HuH-7.5 (cell line): ENCODE data around the gene ARHGAP27.

Source experiments
- DNase-seq: peaks from one replicate; pipeline ENCODE4 v3.0.0; 2011; ENCODE audit warnings: low spot score

The ARHGAP27 gene

GRCh38 chr17:45384047-45384788, 48.5 kb downstream of the ARHGAP27 start:
- DNase-seq: no peak

DNA sequence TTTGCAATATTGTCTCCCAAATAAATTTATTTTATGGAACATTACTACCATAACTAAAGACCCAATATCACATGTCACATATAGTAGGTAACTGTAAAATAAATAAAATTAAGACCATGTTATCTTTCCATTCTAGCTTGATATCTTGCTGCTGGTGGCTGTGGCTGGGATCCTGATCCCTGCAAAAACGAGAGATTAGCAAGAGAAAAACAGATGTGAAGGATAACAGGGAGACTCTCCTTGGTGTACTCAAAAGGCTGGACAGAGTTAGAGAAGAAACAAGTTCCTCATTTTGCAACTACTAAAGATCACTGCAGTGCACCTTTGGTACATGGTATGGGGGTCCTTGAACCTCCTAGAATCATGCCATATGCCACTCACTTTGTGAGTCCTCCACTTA, 49.7 kb downstream of the ARHGAP27 start:
- DNase-seq: no peak

DNA sequence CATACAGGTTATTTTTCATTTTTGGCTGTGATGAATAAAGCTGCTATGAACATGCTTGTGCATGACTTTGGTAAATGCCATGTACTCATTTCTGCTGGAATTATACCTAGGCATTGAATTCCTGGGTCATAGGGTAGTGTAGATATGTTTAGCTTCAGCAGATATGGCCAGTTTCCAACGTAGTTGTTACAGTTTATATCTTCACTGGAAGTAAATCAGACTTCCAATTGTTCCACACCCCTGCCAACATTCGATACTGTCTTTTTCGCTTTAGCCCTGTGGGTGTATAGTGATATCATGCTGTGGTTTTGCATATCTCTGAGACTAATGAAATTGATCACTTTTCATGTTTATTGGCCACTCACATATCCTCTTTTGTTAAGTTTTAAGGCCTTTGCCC, 50.4 kb downstream of the ARHGAP27 start:
- no peak for DNase-seq

DNA sequence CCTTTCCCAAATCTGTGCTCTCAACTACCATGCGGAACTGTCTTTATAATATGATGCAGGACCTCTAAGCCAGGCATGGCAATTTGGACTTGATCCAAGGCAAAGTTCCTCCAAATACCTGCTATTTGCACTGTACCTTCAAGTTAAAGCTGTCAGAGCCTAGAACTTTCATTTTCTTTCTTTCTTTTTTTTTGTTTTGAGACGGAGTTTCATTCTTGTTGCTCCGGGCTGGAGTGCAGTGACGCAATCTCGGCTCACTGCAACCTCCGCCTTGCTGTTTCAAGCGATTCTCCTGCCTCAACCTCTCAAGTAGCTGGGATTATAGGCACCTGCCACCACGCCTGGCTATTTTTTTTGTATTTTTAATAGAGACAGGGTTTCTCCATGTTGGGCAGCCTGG, 51.7 kb downstream of the ARHGAP27 start:
- DNase-seq: no peak

DNA sequence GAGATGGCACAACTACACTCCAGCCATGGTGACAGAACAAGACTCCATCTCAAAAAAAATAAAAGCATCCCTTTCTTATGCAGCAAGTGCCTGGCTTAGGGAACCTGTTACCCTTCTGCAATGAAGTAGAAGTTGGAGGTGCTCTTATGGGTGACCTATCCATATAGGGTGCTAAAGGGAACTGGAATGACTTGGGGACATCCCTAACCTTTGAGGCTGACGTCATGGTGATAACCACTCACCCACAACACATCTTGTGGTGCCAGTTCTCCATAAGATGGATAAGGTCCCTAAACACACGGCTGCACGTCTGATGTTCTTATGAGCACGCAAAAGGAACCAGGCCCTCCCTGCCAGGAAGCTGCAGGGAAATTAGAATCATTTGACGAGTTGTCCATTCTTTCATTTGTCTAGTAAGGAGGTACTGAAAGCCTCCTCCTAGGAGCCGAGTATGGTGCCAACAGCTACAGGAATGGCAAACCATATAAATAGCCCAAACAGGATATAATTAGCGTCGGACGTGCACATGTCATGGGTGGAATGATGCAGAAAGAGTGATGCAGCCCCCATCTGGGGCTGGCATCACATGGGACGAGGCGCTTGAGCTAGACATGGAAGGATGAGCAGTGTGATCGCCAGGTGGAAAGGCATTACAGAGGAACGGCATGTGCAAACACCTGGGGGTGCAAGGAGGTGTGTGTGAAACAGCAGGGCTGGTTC, 52.5 kb downstream of the ARHGAP27 start:
- no peak for DNase-seq

GRCh38 chr17:45377401-45377800, 55.3 kb downstream of the ARHGAP27 start:
- DNase-seq: no peak

- DNase-seq: no peak
Observed at GRCh38 chr17:45376171-45377005, 56.3 kb downstream of the ARHGAP27 start.

DNA sequence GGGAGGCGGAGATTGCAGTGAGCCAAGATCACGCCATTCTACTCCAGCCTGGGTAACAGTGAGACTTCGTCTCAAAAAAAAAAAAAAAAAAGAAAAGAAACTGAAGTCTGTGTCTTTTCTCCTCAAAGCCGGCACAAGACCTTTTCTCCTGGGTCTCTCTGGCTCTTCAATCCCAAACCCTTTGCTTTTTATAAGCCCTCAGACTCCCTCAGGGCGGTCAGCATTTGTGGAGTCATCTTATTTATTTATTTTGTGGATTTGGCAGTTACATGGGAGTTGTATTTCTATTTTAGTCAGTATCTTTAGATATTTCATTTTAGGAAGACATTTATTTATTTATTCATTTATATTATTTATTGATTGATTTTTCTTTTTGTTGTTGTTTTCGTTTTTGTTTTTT, 58.2 kb downstream of the ARHGAP27 start:
- no peak for DNase-seq

DNA sequence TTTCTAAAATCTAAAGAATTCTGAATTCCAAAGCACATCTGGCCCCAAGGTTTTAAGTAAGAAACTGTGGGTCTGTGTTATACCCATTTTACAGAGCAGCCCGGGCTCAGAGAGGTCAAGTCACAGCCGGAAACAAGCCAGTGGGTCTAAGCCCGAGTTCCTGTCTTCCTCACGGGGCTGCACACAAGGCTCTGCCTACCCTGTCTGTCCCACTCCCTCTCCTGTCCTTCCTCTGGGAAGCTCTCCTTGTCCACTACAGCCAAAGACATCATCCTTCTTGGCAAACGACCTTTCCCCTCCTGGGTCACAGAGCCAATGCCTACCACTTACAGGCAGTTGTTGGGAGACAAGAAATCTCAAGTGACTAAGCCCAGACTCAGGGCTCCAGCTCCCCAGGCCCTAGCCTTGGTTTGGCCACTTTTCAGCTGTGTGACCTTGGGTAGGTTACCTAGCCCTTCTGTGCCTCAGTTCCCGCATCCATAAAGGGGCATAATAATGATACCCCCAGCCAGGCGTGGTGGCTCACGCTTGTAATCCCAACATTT, 60.3 kb downstream of the ARHGAP27 start:
- no peak for DNase-seq

DNA sequence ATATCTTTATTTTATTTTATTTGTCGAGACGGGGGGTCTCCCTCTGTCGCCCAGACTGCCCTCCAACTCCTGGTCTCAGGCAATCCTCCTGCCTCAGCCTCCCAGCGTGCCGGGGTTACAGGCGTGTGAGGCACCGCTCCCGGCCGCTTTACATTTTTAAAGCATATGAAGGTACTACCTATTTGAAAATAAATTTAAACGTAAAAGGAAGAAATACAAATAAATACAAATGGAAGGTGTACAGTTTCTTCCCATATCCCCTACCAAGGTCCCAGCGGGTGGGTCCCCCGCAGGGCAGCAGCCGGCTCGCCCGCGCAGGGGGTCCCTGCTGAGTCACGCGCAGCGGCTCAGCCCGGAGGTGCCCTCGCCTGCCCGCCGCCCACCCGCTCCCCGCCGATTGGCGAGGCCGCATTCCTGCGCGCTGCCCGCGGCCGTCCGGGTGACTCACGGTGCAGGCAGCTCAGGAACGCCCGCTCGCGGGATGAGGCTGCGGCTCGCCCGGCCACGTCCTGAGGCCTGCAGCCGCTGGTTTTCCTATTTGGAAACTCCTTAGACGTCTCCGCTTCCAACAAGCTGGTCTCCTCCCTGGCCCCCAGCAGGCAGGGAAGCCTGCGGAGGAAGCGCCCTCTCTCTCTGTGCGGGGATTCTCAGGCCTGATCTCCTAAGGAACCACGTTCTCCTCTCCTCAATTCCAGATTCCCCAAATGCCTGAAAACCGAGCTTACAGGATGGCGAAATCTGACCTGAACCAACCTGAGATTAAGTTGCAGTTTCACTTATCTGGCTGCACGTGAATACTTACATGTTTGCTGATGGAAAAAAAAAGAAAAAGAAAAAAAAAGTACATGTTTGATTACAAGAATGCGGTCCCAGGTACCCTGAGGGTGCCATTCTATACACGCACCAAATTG, 61.0 kb downstream of the ARHGAP27 start:
- DNase-seq: peak; percentile 80

DNA sequence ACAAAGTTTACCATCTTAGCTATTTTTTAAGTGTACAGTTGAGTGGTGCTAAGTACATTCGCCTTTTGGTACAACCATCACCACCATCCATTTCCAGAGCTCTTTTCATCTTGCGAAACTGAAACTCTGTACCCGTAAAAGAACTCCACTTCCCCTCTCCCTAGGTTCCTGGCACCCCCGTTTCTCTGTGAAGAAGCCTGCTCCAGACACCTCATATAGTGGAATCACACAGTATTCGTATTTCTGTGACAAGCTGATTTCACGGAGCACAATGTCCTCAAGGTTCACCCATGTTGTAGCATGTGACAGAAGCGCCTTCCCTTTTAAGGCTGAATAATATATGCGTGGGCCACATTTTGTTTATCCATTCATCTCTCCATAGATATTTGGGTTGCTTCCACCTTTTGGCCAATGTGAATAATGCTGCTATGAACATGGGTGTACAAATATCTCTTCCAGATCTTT, 61.7 kb downstream of the ARHGAP27 start:
- no peak for DNase-seq

- DNase-seq: no peak
Observed at GRCh38 chr17:45369421-45369820, 63.2 kb downstream of the ARHGAP27 start.

DNA sequence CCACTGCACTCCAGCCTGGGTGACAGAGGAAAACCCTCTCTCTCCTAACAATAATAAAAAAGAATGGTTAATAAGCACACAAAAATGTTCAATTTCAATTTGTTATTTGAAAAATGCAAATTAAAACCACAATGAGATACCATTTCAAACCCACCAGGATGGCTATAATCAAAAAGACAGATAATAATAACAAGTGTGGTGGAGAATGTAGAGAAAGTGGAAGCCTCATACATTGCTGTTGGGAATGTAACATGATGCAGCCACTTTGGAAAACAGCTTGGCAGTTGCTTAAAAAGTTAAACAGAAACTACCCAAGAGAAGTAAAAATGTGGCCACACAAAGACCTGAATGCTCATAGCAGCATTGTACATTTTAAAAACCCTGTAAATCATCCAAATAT, 64.0 kb downstream of the ARHGAP27 start:
- no peak for DNase-seq

GRCh38 chr17:45367216-45367615, 65.5 kb downstream of the ARHGAP27 start:
- DNase-seq: no peak

- no peak for DNase-seq
Observed at GRCh38 chr17:45366691-45367090, 66.0 kb downstream of the ARHGAP27 start.

DNA sequence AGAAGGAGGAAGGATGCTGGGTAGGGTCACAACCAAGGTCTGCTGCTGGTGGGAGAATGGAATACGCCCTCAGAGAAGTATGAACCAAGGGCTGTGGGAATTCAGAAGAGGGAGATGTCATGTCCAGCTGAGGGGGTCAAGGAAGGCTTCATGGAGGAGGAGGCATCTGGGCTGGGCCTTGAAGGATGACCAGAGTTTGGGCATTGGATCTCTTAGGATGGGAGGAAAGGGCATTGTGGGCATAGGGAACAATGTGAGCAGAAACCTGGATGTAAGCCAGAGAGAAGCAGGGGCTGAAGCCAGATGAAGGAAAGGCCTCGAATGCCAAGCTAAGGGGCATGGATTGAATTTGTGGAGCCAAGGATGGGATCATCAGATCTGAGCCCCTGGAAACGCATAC, 66.6 kb downstream of the ARHGAP27 start:
- no peak for DNase-seq

GRCh38 chr17:45364531-45365390, 67.9 kb downstream of the ARHGAP27 start:
- no peak for DNase-seq

- DNase-seq: no peak
Observed at GRCh38 chr17:45363498-45363897, 69.2 kb downstream of the ARHGAP27 start.

- no peak for DNase-seq
Observed at GRCh38 chr17:45361976-45362375, 70.7 kb downstream of the ARHGAP27 start.

- DNase-seq: no peak
Observed at GRCh38 chr17:45361451-45361850, 71.2 kb downstream of the ARHGAP27 start.
